ENCODE measurements around the gene FBXO24.
A peak's percentile ranks its signal among the peaks of the same experiment; 100 is the strongest.

FBXO24 gene

DNA sequence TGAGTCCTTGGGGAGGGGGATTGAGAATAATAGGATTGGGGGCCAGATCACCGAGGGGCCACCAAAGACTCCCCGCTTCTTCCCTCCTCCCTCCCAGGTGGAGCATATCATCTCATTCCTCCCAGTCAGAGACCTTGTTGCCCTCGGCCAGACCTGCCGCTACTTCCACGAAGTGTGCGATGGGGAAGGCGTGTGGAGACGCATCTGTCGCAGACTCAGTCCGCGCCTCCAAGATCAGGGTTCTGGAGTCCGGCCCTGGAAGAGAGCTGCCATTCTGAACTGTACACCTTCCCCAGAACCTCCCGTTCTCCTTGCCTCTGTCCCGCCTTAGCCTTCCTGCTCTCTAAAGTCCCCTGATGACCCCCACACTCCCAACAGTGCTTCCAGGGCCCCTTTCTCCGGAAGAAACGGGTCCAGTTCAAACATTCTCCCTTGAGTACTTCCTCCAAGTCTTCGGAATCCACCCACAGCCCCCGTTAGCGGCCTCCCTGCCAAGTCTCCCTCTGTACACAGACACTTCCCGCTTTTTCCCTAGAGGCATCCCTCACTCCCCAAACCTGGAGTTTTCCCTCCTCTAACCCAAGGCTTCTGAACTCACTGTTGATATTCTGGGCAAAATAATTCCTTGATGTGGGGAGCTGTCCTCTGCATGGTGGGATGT, 4.1 kb downstream of the FBXO24 start:
- DNase-seq (ENCODE audit: low read depth in 2 of 2) = no peak

DNA sequence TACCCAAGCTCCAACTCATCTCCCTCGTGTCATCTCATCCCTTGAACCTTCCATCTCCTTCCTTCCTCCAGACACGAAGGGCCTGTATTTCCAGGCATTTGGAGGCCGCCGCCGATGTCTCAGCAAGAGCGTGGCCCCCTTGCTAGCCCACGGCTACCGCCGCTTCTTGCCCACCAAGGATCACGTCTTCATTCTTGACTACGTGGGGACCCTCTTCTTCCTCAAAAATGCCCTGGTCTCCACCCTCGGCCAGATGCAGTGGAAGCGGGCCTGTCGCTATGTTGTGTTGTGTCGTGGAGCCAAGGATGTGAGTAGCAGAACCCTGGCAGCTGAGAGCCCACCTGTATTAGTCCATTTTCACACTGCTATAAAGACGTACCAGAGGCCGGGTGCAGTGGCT, 5.5 kb downstream of the FBXO24 start:
- no peak for DNase-seq (ENCODE audit: low read depth in 2 of 2)

DNA sequence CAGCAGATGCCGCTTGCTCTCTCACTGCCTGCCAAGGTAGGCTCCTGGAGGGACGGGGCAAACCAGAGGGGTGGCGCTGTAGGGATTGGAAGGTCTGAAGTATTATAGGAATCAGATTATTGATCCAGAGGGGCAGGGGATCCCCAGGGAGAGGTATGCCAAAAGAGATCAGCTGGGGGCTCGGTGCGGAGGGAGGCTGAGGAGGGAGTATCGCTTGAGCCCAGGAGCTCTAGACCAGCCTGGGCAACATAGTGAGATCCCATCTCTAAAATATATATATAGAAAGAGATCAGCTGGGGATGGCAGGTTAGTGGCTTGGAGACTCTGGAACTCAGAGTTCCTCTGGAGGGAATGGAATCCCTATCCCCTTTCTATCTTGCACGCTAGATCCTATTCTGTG, 9.1 kb downstream of the FBXO24 start:
- DNase-seq (ENCODE audit: low read depth in 2 of 2) = no peak

DNA sequence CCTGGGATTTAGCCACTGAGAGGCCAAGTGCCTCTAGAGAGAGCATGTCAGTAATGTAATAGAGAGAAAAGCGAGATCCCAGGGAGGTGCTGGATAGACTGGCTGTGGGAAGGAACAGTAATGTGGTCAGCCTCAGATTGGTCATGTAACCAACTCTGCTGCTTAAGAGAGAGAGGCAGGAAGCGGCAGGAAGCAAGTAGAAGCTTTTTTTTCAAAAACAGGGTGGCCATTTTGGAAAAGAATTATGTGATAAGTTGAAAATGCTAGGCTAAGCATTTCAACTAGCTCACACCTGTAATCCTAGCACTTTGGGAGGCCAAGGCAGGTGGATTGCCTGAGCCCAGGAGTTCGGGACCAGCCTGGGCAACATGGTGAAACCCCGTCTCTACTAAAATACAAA, 12.3 kb downstream of the FBXO24 start:
- DNase-seq (ENCODE audit: low read depth in 2 of 2) = no peak

- no peak for DNase-seq (ENCODE audit: low read depth in 2 of 2)
These were observed 14.0 kb downstream of the FBXO24 start for GRCh38 chr7:100599911-100600729.

DNA sequence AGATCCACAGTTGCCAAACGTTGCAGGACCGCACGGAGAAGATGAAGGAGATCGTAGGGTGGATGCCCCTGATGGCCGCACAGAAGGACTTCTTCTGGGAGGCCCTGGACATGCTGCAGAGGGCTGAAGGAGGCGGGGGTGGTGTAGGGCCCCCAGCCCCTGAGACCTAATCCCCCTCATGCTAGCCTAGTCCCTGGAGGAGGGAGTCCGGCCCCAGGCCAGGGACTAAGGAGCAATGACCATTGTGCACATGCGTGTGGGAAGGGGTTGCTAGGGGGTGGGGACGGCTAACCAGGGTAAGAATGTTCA, 14.6 kb downstream of the FBXO24 start:
- DNase-seq (ENCODE audit: low read depth in 2 of 2) = no peak

DNA sequence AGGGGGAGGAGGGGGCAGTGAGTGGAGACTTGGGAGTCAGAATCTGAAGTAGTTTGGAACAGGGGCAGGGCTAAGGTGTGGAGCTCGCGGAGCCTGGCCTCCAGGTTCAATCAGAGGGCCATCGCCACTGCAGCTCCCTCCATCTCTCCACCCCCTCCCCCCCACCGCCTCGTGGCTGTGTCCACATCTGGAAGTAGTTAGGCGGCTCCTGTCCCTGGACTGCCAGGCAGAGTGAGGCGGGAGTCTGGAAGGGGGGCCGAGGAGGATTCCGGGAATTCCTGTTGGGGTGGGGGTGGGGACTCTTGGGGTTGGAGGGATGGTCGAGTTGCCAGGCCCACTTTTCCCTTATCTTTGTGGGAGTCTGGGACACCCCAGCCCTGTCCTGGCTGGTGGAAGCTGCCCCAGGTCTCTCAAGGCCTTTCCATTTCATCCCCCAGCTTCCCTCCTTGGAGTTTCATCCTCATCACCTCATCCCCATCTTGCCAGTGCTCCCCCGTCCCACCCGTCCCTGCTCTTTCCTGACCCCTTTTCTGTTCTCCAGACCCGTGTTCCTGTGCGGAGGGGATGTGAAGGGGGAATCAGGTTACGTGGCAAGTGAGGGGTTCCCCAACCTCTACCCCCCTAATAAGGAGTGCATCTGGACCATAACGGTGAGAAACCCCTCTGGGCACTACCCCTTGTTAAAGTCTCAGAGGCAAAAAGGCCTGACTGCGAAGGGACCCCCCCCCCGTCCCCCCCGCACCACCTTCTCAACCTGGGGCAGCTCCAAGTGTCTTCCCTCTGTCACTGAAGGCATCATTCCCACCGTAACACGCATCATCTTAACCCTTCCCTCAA, 17.0 kb downstream of the FBXO24 start:
- no peak for DNase-seq (ENCODE audit: low read depth in 2 of 2)

GRCh38 chr7:100603726-100604027, 17.5 kb downstream of the FBXO24 start:
- DNase-seq (ENCODE audit: low read depth in 2 of 2) = no peak

GRCh38 chr7:100604028-100604975, 18.2 kb downstream of the FBXO24 start:
- peak; percentile 74 to 79 for DNase-seq (ENCODE audit: low read depth in 2 of 2)

GRCh38 chr7:100604976-100605911, 19.1 kb downstream of the FBXO24 start:
- DNase-seq (ENCODE audit: low read depth in 2 of 2) = no peak

DNA sequence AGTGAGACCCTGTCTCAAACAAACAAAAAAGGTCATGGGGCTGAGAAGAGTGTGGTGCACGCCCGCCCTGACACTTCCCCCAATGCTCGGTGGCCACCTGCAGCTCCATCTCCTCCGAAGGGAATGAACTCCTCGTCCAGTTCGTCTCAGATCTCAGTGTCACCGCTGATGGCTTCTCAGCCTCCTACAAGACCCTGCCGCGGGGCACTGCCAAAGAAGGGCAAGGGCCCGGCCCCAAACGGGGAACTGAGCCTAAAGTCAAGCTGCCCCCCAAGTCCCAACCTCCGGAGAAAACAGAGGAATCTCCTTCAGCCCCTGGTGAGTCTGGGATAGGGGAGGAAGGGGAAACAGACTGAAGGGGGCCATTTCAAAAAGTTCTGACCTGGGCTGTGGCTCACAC, 20.2 kb downstream of the FBXO24 start:
- DNase-seq (ENCODE audit: low read depth in 2 of 2) = no peak

GRCh38 chr7:100607111-100607510, 21.0 kb downstream of the FBXO24 start:
- no peak for DNase-seq (ENCODE audit: low read depth in 2 of 2)

- DNase-seq (ENCODE audit: low read depth in 2 of 2) = no peak
These were observed 23.8 kb downstream of the FBXO24 start for GRCh38 chr7:100609958-100610357.

DNA sequence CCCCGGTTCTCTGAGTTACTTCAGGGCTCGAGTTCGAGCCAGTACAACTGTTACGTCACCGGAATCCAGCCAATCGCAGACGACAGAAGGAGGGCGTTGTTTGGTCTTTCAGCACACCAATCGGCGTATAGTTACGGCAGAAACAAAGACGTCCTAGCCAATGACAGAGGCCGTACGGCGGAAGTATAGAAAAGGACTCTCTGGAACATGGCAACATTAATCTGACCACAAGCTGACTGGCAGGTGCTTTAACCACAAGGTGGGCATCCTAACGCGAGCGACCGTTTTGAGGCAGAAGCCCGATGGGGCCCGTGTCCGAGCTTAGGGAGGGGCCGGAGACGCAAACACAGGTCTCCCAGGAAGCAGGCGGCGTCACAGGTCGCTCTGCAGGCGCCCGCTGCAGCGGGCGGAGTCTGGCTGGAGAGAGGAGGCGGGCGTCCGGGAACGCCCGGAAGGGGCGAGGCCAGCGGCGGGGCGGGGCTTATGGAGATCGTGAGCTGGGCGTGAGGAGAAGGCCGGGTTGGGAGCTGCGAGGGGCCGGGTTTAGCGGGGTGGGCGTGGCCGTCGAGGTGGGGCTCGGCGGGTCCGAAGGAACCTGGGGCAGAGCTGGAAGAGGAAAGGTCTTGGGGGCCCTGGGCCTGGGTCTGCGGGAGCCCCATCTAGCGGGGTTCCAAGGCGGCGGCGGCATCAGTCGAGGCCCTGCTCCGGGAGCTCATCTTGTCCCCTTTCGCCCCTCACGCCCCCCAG, 26.0 kb downstream of the FBXO24 start, which contains the start of gene MOSPD3:
TSS of gene MOSPD3 (plus strand) at position 558 of the 747 bp plus-strand sequence. CDS start 252 bp downstream, outside the sequence.
- DNase-seq (ENCODE audit: low read depth in 2 of 2) = peak; percentile 95 to 96

GRCh38 chr7:100612730-100613390, 26.7 kb downstream of the FBXO24 start:
- DNase-seq (ENCODE audit: low read depth in 2 of 2) = no peak

DNA sequence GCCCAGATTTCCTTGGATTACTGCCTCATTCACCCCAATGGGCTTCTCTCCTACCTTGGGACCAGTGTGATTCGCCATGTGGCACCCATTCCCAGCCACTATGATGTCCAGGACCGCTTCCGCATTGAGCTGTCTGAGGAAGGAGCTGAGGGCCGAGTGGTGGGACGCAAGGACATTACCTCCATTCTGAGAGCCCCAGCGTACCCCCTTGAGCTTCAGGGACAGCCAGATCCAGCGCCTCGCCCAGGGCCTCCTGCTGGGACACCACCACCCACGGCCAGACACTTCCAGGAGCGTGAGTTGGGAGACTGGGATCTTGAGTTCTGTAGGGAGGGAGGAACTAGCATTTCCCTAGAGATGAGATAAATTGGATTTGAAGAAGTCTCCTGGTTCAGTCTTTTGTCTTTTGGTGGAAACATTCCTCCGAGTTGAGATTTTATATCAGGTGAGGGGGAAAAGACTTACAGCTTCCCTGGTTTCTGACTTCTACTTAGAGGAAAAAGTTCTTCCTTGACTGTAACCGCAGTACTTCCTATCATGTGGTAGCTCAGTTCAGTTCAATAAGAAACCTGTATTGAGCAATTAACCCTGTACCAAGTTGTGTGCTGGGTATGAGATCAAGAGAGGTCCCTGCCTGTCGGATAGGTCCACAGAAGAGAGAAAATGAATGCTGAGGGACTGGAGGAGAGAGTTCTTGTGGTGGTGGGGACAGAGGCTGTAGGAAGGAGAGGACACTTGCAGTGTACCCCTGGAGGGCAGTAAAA, 27.5 kb downstream of the FBXO24 start:
- DNase-seq (ENCODE audit: low read depth in 2 of 2) = no peak

GRCh38 chr7:100614308-100614861, 28.3 kb downstream of the FBXO24 start:
- DNase-seq (ENCODE audit: low read depth in 2 of 2) = no peak

- no peak for DNase-seq (ENCODE audit: low read depth in 2 of 2)
These were observed 34.1 kb downstream of the FBXO24 start for GRCh38 chr7:100620239-100620638.

Measured in stimulated activated CD8-positive, alpha-beta memory T cell treated with anti-CD3 and anti-CD28 coated beads, Interleukin-15, amount 100 ng/mL, for 48 hours (primary cell).